Fibroblast of the aortic adventitia (primary cell): Measurements from ENCODE around the gene GREM2. TPM values are rescaled to one million over a fixed set of nuclear protein-coding genes. Genes with fewer than 3 reads are reported as not detected.

Experiments
- DNase-seq: peaks from one replicate; pipeline ENCODE4 v3.0.0-alpha.2; 2010; ENCODE audit warnings: low read depth
- H3K4me3 ChIP-seq: 2 replicates; pipeline ENCODE4 v1.5.1; 2011; ENCODE audit warnings: low read depth, mild to moderate bottlenecking, control low read depth, low read length, moderate library complexity
- CTCF ChIP-seq: IDR thresholded peaks from 2 replicates; pipeline ENCODE4 v1.5.1; 2011; ENCODE audit warnings: mild to moderate bottlenecking, low read length, control low read depth, inconsistent platforms; ENCODE audit not compliant: insufficient read depth
- total RNA-seq: library from RNA; depleted of rRNA; stranded (reverse); fragments of >200 nt; gene quantifications from 2 replicates; pipeline ENCODE4 v1.2.3, GENCODE V29; 2012; ENCODE audit warnings: low replicate concordance

GREM2 gene
- total RNA-seq, 1 donor, result 26.8 TPM

- no peak for TF ChIP-seq CTCF
- no peak for DNase-seq
- H3K4me3 ChIP-seq, result peak overlapping the region; percentile 57
These were observed 1.3 kb downstream of the GREM2 start for GRCh38 chr1:240610636-240611035.

DNA sequence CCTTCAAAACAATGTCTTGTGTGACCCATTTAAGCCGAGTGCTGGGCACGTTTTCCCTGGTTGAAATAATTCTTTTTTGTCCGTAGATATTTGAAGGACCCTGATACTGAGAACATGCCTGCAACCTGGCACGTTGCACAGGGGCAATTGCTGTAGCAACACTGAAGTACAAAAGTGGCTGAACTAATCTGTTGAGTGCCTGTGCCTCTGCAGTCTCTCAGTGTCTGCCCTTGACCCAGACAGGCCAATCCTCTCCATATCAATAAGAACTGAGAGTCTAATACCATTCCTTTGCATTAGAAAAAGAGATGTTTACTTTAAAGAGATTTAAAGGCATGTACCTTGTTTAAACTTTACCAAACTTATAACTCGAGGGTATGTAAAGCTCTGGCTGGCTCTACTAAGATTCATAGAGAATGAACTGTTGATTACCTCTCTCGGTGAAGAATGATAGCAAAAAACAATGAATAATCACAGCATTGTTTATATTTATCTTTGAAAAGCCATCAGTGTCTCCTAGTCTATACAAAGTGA, 2.4 kb downstream of the GREM2 start:
- H3K4me3 ChIP-seq, result peak overlapping the region; percentile 23
- DNase-seq, result no peak
- TF ChIP-seq CTCF, result no peak

DNA sequence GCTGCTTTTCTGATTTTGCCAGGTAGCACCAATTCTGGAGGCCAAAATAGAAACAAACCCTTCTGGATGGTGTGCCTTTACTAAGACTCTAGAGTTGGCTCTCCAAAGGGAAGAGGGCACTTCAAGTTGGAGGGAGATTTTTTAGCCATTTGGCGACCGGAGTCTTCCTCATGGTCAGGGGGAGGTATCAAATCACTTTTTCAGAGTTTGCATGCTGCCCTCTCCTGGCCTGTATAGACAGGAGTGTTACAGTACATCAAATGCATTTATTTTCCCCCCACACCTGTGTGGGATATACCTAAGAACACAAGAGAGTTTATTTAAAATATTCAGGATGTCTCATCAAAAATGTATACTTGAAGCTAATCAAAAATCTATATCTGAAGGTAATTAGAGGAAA, 3.2 kb downstream of the GREM2 start:
- DNase-seq, result no peak
- no peak overlapping the region for H3K4me3 ChIP-seq
- TF ChIP-seq CTCF, result peak; percentile 24

- TF ChIP-seq CTCF, result no peak
- H3K4me3 ChIP-seq, result no peak overlapping the region
- DNase-seq, result no peak
These were observed 4.9 kb downstream of the GREM2 start for GRCh38 chr1:240607006-240607405.

GRCh38 chr1:240602189-240602588, 9.8 kb downstream of the GREM2 start:
- peak; percentile 77 for DNase-seq
- H3K4me3 ChIP-seq, result no peak overlapping the region
- TF ChIP-seq CTCF, result peak; percentile 24

GRCh38 chr1:240599830-240600229, 12.1 kb downstream of the GREM2 start:
- H3K4me3 ChIP-seq, result no peak overlapping the region
- no peak for TF ChIP-seq CTCF
- DNase-seq, result no peak

- H3K4me3 ChIP-seq, result no peak overlapping the region
- no peak for TF ChIP-seq CTCF
- DNase-seq, result no peak
These were observed 12.7 kb downstream of the GREM2 start for GRCh38 chr1:240599299-240599698.
